Liver (tissue), 9 donors: Measurements from ENCODE around the gene NFIA. TPM values are rescaled to one million over a fixed set of nuclear protein-coding genes. Genes with fewer than 3 reads are reported as not detected.

Experiments used
- DNase-seq: peaks from one replicate; pipeline ENCODE4 v3.0.0-alpha.2; 2017; ENCODE audit warnings: low spot score
- H3K27ac ChIP-seq, 2 donors: one replicate each; pipeline ENCODE4 v1.7.0; 2013; ENCODE audit warnings: inconsistent platforms in 2 of 2, low read length in 2 of 2, control low read depth in 1 of 2, low read depth in 1 of 2, mild to moderate bottlenecking in 1 of 2
- H3K27me3 ChIP-seq, 4 donors: one replicate each; pipeline versions ENCODE4 v1.6.1 to v1.7.0; 2013; ENCODE audit warnings: low read length in 3 of 4, inconsistent platforms in 1 of 4, mild to moderate bottlenecking in 1 of 4, moderate library complexity in 1 of 4; ENCODE audit not compliant: control insufficient read depth in 4 of 4, insufficient read depth in 4 of 4
- H3K36me3 ChIP-seq, 4 donors: one replicate each; pipeline versions ENCODE4 v1.6.1 to v1.7.0; 2013; ENCODE audit warnings: low read length in 3 of 4, mild to moderate bottlenecking in 3 of 4, low read depth in 1 of 4, moderate library complexity in 1 of 4; ENCODE audit not compliant: control insufficient read depth in 4 of 4, insufficient read depth in 3 of 4
- H3K4me1 ChIP-seq, 4 donors: one replicate each; pipeline versions ENCODE4 v1.6.1 to v1.7.0; 2013; ENCODE audit warnings: low read length in 3 of 4, mild to moderate bottlenecking in 3 of 4, moderate library complexity in 1 of 4; ENCODE audit not compliant: control insufficient read depth in 4 of 4, insufficient read depth in 4 of 4
- H3K4me3 ChIP-seq, 3 donors: one replicate each; pipeline versions ENCODE4 v1.6.1 to v1.7.0; 2013; ENCODE audit warnings: low read length in 3 of 3, control low read depth in 1 of 3, low read depth in 1 of 3, mild to moderate bottlenecking in 1 of 3
- H3K9ac ChIP-seq, 2 donors: one replicate each; pipeline ENCODE4 v1.7.0; 2013; ENCODE audit warnings: low read length in 2 of 2, mild to moderate bottlenecking in 2 of 2, moderate library complexity in 2 of 2, control low read depth in 1 of 2, low read depth in 1 of 2
- H3K9me3 ChIP-seq, 4 donors: one replicate each; pipeline versions ENCODE4 v1.6.1 to v1.7.0; 2013; ENCODE audit warnings: low read length in 3 of 4; ENCODE audit not compliant: control insufficient read depth in 4 of 4
- ATF3 ChIP-seq: IDR thresholded peaks from 2 replicates; pipeline ENCODE4 v1.6.1; 2016; ENCODE audit warnings: antibody characterized with exemption
- EGR1 ChIP-seq, 2 donors: IDR thresholded peaks; 2 replicates each; pipeline ENCODE4 v1.6.1; 2016 to 2018; ENCODE audit warnings: antibody characterized with exemption in 2 of 2, low read depth in 2 of 2
- FOXA1 ChIP-seq: IDR thresholded peaks from 2 replicates; pipeline ENCODE4 v1.6.1; 2016; ENCODE audit warnings: antibody characterized with exemption
- FOXA2 ChIP-seq: IDR thresholded peaks from 2 replicates; pipeline ENCODE4 v1.6.1; 2016; ENCODE audit warnings: antibody characterized with exemption
- GABPA ChIP-seq, 2 donors: IDR thresholded peaks in 1 of 2; conservative IDR thresholded peaks in 1 of 2; 2 replicates each; pipeline ENCODE4 v1.6.1; 2016; ENCODE audit warnings: antibody characterized with exemption in 2 of 2, mild to moderate bottlenecking in 1 of 2, moderate library complexity in 1 of 2
- HNF4A ChIP-seq, 2 donors: conservative IDR thresholded peaks; 2 replicates each; pipeline ENCODE4 v1.6.1; 2016; ENCODE audit warnings: antibody characterized with exemption in 2 of 2, mild to moderate bottlenecking in 2 of 2
- HNF4G ChIP-seq: IDR thresholded peaks from 2 replicates; pipeline ENCODE4 v1.6.1; 2016; ENCODE audit warnings: antibody characterized with exemption
- JUND ChIP-seq, 2 donors: IDR thresholded peaks; 2 replicates each; pipeline ENCODE4 v1.6.1; 2016; ENCODE audit warnings: antibody characterized with exemption in 2 of 2
- NR2F2 ChIP-seq: IDR thresholded peaks from 2 replicates; pipeline ENCODE4 v1.6.1; 2016; ENCODE audit warnings: antibody characterized with exemption
- RAD21 ChIP-seq, 2 donors: IDR thresholded peaks; 2 replicates each; pipeline ENCODE4 v1.6.1; 2016; ENCODE audit warnings: antibody characterized with exemption in 2 of 2, mild to moderate bottlenecking in 2 of 2
- RXRA ChIP-seq, 2 donors: IDR thresholded peaks; 2 replicates each; pipeline ENCODE4 v1.6.1; 2017 to 2018; ENCODE audit warnings: antibody characterized with exemption in 2 of 2, mild to moderate bottlenecking in 1 of 2
- SP1 ChIP-seq: IDR thresholded peaks from 2 replicates; pipeline ENCODE4 v1.6.1; 2018; ENCODE audit warnings: antibody characterized with exemption, mild to moderate bottlenecking
- TAF1 ChIP-seq: conservative IDR thresholded peaks from 2 replicates; pipeline ENCODE4 v1.6.1; 2016; ENCODE audit warnings: antibody characterized with exemption, mild to moderate bottlenecking
- YY1 ChIP-seq: IDR thresholded peaks from 2 replicates; pipeline ENCODE4 v1.6.1; 2016; ENCODE audit warnings: antibody characterized with exemption, mild to moderate bottlenecking
- ZBTB33 ChIP-seq: IDR thresholded peaks from 2 replicates; pipeline ENCODE4 v1.6.1; 2016; ENCODE audit warnings: antibody characterized with exemption
- WGBS: extraction: QIAGEN DNeasy Blood & Tissue Kit; methylation state at CpG from one replicate; pipeline ENCODE4 v1.1.7; 2013; 5-methylcytosine and 5-hydroxymethylcytosine counted together
- polyA plus RNA-seq, 2 donors: library from polyadenylated mRNA; stranded (reverse) in 1 of 2; unstranded in 1 of 2; fragments of 200-250 nt in 1 of 2; fragments of >200 nt in 1 of 2; fragmentation: Nextera tagmentation in 1 of 2; extraction: Ambion mirVana in 1 of 2; gene quantifications; one replicate each; pipeline versions ENCODE4 v1.2.1 to v1.2.3, GENCODE V29; 2013 to 2015
- total RNA-seq, 2 donors: library from RNA; depleted of rRNA; stranded (reverse); fragments of >200 nt; gene quantifications; one replicate each; pipeline ENCODE4 v1.2.3, GENCODE V29; 2014
- TF ChIP-seq, protein P1 (sequence below): IDR thresholded peaks from 2 replicates; pipeline ENCODE4 v1.6.1; 2016; ENCODE audit warnings: antibody characterized with exemption
- TF ChIP-seq, protein P2 (sequence below): IDR thresholded peaks from 2 replicates; pipeline ENCODE4 v1.6.1; 2016; ENCODE audit warnings: antibody characterized with exemption, mild to moderate bottlenecking
- TF ChIP-seq, protein P3 (sequence below): fragments of 150-350 bp; IDR thresholded peaks from 2 replicates; pipeline ENCODE4 v1.5.1; 2017; ENCODE audit warnings: improper control_type of control experiment, low read depth, low read length; ENCODE audit not compliant: missing input control
- donor health status: healthy.
- donor health status: healthy.
- donor health status: healthy.
- donor health status: healthy.
- donor health status: healthy.

The NFIA gene
- total and polyA plus RNA-seq, 4 donors, result 6.8 to 53.7 (median 22.2) TPM

DNA sequence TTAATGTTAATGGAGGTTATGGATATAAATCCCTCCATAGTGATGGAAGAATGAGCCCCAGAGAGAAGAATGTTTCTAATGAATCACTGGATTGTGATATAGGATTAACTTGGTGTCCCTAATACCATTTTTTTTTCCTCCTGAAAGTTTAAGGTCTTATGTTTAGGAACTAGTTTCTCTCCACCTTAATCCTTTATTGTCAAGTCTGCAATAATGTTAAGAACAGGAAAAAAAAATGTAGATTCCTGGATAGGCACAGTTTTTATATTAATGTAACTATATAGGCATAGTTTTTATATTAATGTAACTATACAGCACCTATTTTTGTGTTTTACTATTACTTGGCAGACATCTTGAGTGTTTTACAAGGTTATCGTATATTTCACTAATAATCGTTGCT is 34.9 kb downstream of the NFIA start:
- no peaks in the 10 kb centered on the region for H3K9me3 ChIP-seq
- peaks cover 15 to 76% (median 58%) of the 10 kb centered on the region in 4 donors for H3K4me1 ChIP-seq
- TF ChIP-seq JUND (IDR thresholded peaks at IDR 0.05) (no peak), NR2F2 (no peak)
- H3K27me3 ChIP-seq, result no peaks in the 10 kb centered on the region
- 97% methylated on average over 2 of the region's 2 CpGs for WGBS
- H3K9ac ChIP-seq, result no peak overlapping the region
- DNase-seq, result no peak
- H3K36me3 ChIP-seq, result no peaks in the 10 kb centered on the region
- no peak overlapping the region for H3K4me3 ChIP-seq
- H3K27ac ChIP-seq, result no peak overlapping the region

DNA sequence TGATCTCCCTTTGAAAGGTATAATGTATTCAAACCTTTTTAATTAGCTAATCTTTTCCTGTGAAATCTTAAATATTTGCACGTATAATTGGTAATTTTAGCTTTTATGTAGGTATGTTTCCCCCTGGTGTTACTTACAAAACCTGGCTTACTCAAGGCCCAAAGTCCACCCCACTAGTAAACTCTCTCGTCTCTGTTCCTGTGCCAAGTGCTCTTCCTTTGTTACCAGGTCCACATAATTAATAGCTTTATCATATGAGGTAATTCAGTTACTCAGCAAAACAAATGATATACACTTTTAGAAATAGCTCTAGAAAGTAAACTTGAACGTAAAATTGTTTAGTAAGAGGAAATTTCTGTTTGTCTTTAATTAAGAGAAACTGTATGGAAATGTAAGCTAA is 36.7 kb downstream of the NFIA start:
- no peak for TF ChIP-seq GABPA (IDR thresholded peaks at IDR 0.05 in 1 of 2, conservative IDR thresholded peaks at IDR 0.05 in 1 of 2)
- TF ChIP-seq RAD21 (IDR thresholded peaks at IDR 0.05), result peak; percentile 34 to 53
- no peak for TF ChIP-seq ZBTB33
- TF ChIP-seq EGR1 (IDR thresholded peaks at IDR 0.05; ENCODE audit: low read depth in 2 of 2), result no peak
- peak; percentile 43 to 49 for TF ChIP-seq RXRA (IDR thresholded peaks at IDR 0.05)
- TF ChIP-seq, protein P1, sequence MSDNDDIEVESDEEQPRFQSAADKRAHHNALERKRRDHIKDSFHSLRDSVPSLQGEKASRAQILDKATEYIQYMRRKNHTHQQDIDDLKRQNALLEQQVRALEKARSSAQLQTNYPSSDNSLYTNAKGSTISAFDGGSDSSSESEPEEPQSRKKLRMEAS, result peak; percentile 18
- no peak for TF ChIP-seq FOXA2
- no peak for TF ChIP-seq ATF3
- TF ChIP-seq HNF4G, result peak; percentile 82
- no peak for TF ChIP-seq FOXA1
- no peak for TF ChIP-seq SP1
- no peak for TF ChIP-seq TAF1
- TF ChIP-seq JUND (IDR thresholded peaks at IDR 0.05), result peak; percentile 51 to 65
- TF ChIP-seq HNF4A (conservative IDR thresholded peaks at IDR 0.05), result peak; percentile 89 to 92
- TF ChIP-seq NR2F2, result no peak
- TF ChIP-seq, protein P2, sequence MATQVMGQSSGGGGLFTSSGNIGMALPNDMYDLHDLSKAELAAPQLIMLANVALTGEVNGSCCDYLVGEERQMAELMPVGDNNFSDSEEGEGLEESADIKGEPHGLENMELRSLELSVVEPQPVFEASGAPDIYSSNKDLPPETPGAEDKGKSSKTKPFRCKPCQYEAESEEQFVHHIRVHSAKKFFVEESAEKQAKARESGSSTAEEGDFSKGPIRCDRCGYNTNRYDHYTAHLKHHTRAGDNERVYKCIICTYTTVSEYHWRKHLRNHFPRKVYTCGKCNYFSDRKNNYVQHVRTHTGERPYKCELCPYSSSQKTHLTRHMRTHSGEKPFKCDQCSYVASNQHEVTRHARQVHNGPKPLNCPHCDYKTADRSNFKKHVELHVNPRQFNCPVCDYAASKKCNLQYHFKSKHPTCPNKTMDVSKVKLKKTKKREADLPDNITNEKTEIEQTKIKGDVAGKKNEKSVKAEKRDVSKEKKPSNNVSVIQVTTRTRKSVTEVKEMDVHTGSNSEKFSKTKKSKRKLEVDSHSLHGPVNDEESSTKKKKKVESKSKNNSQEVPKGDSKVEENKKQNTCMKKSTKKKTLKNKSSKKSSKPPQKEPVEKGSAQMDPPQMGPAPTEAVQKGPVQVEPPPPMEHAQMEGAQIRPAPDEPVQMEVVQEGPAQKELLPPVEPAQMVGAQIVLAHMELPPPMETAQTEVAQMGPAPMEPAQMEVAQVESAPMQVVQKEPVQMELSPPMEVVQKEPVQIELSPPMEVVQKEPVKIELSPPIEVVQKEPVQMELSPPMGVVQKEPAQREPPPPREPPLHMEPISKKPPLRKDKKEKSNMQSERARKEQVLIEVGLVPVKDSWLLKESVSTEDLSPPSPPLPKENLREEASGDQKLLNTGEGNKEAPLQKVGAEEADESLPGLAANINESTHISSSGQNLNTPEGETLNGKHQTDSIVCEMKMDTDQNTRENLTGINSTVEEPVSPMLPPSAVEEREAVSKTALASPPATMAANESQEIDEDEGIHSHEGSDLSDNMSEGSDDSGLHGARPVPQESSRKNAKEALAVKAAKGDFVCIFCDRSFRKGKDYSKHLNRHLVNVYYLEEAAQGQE, result no peak
- no peak for TF ChIP-seq YY1
- TF ChIP-seq, protein P3, sequence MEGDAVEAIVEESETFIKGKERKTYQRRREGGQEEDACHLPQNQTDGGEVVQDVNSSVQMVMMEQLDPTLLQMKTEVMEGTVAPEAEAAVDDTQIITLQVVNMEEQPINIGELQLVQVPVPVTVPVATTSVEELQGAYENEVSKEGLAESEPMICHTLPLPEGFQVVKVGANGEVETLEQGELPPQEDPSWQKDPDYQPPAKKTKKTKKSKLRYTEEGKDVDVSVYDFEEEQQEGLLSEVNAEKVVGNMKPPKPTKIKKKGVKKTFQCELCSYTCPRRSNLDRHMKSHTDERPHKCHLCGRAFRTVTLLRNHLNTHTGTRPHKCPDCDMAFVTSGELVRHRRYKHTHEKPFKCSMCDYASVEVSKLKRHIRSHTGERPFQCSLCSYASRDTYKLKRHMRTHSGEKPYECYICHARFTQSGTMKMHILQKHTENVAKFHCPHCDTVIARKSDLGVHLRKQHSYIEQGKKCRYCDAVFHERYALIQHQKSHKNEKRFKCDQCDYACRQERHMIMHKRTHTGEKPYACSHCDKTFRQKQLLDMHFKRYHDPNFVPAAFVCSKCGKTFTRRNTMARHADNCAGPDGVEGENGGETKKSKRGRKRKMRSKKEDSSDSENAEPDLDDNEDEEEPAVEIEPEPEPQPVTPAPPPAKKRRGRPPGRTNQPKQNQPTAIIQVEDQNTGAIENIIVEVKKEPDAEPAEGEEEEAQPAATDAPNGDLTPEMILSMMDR, result no peak
- 26% methylated on average over 3 of the region's 3 CpGs for WGBS
- no peak for DNase-seq
- Histone ChIP-seq H3K36me3 (no peaks in the 10 kb centered on the region), H3K4me3 (no peak overlapping the region), H3K27ac (peak overlapping the region in 1 of 2 donors; percentile 78), H3K9ac (peak overlapping the region in 1 of 2 donors; percentile 33), H3K9me3 (no peaks in the 10 kb centered on the region), H3K27me3 (no peaks in the 10 kb centered on the region), H3K4me1 (peaks cover 20 to 83% (median 74%) of the 10 kb centered on the region in 4 donors)
